NB4 (cell line): ENCODE measurements around the gene PLXNB2.

Experiments
- DNase-seq: peaks from one replicate; pipeline ENCODE4 v3.0.0; 2010; ENCODE audit warnings: low read depth
- H3K4me3 ChIP-seq: one replicate; pipeline ENCODE4 v1.5.1; 2011; ENCODE audit warnings: mild to moderate bottlenecking, low read depth, low read length, moderate library complexity
- CTCF ChIP-seq: IDR thresholded peaks from one replicate; pipeline ENCODE4 v1.5.1; 2012; ENCODE audit warnings: low read depth, low read length
- MAX ChIP-seq: IDR thresholded peaks from 2 replicates; pipeline ENCODE4 v1.6.1; 2011; ENCODE audit warnings: low read depth, low read length
- MYC ChIP-seq: IDR thresholded peaks from 2 replicates; pipeline ENCODE4 v1.6.1; 2011; ENCODE audit warnings: low read depth, low read length
- POLR2A ChIP-seq: IDR thresholded peaks from 2 replicates; pipeline ENCODE4 v1.6.1; 2011; ENCODE audit warnings: mild to moderate bottlenecking; ENCODE audit not compliant: insufficient read length; ENCODE audit errors: extremely low read depth

The PLXNB2 gene

GRCh38 chr22:50253941-50254340, 53.5 kb downstream of the PLXNB2 start:
- TF ChIP-seq MYC (no peak), CTCF (no peak), POLR2A (no peak), MAX (no peak)
- no peak for DNase-seq
- no peak overlapping the region for H3K4me3 ChIP-seq

- no peak for DNase-seq
- H3K4me3 ChIP-seq, result no peak overlapping the region
- TF ChIP-seq POLR2A, result no peak
- no peak for TF ChIP-seq MAX
- no peak for TF ChIP-seq MYC
- TF ChIP-seq CTCF, result no peak
These were observed 54.2 kb downstream of the PLXNB2 start for GRCh38 chr22:50253046-50253915.

GRCh38 chr22:50252082-50253045, 55.1 kb downstream of the PLXNB2 start:
- DNase-seq, result peak; percentile 78
- H3K4me3 ChIP-seq, result no peak overlapping the region
- no peak for TF ChIP-seq POLR2A
- no peak for TF ChIP-seq MAX
- peak; percentile 64 for TF ChIP-seq CTCF
- no peak for TF ChIP-seq MYC

- no peak for TF ChIP-seq MAX
- no peak for TF ChIP-seq POLR2A
- no peak for TF ChIP-seq MYC
- TF ChIP-seq CTCF, result no peak
- no peak overlapping the region for H3K4me3 ChIP-seq
- DNase-seq, result no peak
These were observed 55.9 kb downstream of the PLXNB2 start for GRCh38 chr22:50251477-50252081.

- TF ChIP-seq POLR2A, result peak; percentile 63
- TF ChIP-seq CTCF, result no peak
- TF ChIP-seq MYC, result no peak
- TF ChIP-seq MAX, result peak; percentile 27; the same call in 1 of the 2 replicates
- peak; percentile 91 for DNase-seq
- H3K4me3 ChIP-seq, result peak within 1 kb of the TSS; percentile 72
These were observed 56.6 kb downstream of the PLXNB2 start, which contains the start of gene HDAC10 for GRCh38 chr22:50250555-50251476. HDAC10 (minus strand) TSS chr22:50251265; CDS start chr22:50251032, 233 bp downstream.
